GM23248 (cell line): Measurements from ENCODE around the gene GNA15.

Source experiments
- EZH2 ChIP-seq: fragments of 200-600 bp; sonication (generic); IDR thresholded peaks from 2 replicates; pipeline ENCODE4 v1.6.1; 2018; ENCODE audit warnings: antibody characterized with exemption, mild to moderate bottlenecking; ENCODE audit not compliant: insufficient read depth, poor library complexity, severe bottlenecking
- EZH2phosphoT487 ChIP-seq: fragments of 200-600 bp; sonication (generic); IDR thresholded peaks from 2 replicates; pipeline ENCODE4 v1.6.1; 2018; ENCODE audit warnings: antibody characterized with exemption, moderate library complexity, mild to moderate bottlenecking, low read depth; ENCODE audit not compliant: insufficient read depth

GRCh38 chr19:3117716-3118115 is 18.1 kb upstream of the GNA15 start:
- no peak for TF ChIP-seq EZH2phosphoT487
- no peak for TF ChIP-seq EZH2
